Measurements from ENCODE around the gene FAM98B. TPM values are rescaled to one million over a fixed set of nuclear protein-coding genes. Genes with fewer than 3 reads are reported as not detected.
A peak's percentile ranks its signal among the peaks of the same experiment; 100 is the strongest.

The FAM98B gene
- total and polyA plus RNA-seq, 9 of the 15 experiments (the other 6 are each of a cell fraction or from before 2014, with no cell fraction given): 3.1 to 42.0 (median 9.4) TPM

DNA sequence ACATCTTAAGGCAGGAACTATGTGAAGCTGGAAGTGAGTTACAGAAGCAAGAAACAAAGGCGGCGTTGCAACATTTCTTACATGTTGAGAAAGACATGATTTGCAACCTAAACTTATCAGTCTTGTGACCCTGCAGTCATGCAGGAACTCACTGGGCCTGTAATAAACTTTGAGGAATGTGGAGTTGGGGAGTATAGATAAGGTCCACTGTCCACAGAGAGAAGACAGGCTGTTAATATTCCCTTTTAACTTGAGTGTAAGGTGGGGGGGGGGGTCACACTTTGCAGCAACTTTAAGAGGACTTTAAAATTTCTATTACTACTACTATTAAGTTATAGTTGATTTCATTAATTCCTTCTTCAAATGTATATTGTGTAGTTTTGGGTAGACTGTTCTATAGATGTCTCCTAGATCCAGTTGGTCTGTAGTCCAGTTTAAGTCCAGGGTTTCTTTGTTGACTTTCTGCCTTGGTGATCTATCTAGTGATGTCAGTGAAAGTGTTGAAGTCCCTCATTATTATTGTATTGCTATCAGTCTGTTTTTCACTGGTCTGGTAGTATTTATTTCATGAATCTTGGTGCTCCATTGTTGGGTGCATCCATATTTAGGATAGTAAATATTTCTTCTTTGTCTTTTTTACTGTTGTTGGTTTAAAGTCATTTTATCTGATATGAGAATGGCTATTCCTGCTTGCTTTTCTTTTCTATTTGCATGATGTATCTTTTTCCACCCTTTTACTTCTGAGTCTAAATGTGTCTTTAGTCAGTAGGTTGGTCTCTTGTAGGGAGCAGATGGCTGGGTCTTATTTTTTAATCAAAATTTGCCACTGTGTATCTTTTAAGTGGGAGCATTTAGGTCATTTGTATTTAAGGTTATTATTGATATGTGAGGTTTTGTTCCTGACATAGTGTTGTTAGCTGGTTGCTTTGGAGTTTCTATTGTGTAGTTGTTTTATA, 15.6 kb upstream of the FAM98B start (continued):
- TF ChIP-seq PURB (CRISPR knock-in tag; IDR thresholded peaks at IDR 0.05; ENCODE audit: low read depth): no peak
- 0 out of 2 replicates have a peak, but pooled peaks have one; percentile 11 for TF ChIP-seq RFX1 (IDR thresholded peaks at IDR 0.05)
- no peak for TF ChIP-seq SRSF9 (IDR thresholded peaks at IDR 0.05; ENCODE audit: borderline replicate concordance, low read depth, low read length)
- TF ChIP-seq DACH1 (IDR thresholded peaks at IDR 0.05; ENCODE audit: partially characterized antibody): peak; percentile 15
- TF ChIP-seq RBM39 (optimal IDR thresholded peaks at IDR 0.05; ENCODE audit: low read depth, low read length): no peak
- TF ChIP-seq ZNF217 (CRISPR knock-in tag; IDR thresholded peaks at IDR 0.05): no peak
- TF ChIP-seq NFIC (IDR thresholded peaks at IDR 0.05): peak; percentile 57
- no peak for TF ChIP-seq MCM5 (IDR thresholded peaks at IDR 0.05; ENCODE audit: low read depth)
- no peak for TF ChIP-seq RFX5 (IDR thresholded peaks at IDR 0.05; ENCODE audit: low read depth, low read length)
- TF ChIP-seq PTRF (tag; IDR thresholded peaks at IDR 0.05): no peak
- TF ChIP-seq, protein P1, sequence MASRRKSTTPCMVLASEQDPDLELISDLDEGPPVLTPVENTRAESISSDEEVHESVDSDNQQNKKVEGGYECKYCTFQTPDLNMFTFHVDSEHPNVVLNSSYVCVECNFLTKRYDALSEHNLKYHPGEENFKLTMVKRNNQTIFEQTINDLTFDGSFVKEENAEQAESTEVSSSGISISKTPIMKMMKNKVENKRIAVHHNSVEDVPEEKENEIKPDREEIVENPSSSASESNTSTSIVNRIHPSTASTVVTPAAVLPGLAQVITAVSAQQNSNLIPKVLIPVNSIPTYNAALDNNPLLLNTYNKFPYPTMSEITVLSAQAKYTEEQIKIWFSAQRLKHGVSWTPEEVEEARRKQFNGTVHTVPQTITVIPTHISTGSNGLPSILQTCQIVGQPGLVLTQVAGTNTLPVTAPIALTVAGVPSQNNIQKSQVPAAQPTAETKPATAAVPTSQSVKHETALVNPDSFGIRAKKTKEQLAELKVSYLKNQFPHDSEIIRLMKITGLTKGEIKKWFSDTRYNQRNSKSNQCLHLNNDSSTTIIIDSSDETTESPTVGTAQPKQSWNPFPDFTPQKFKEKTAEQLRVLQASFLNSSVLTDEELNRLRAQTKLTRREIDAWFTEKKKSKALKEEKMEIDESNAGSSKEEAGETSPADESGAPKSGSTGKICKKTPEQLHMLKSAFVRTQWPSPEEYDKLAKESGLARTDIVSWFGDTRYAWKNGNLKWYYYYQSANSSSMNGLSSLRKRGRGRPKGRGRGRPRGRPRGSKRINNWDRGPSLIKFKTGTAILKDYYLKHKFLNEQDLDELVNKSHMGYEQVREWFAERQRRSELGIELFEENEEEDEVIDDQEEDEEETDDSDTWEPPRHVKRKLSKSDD (conservative IDR thresholded peaks at IDR 0.05; ENCODE audit: low read length): no peak
- TF ChIP-seq NFXL1 (CRISPR knock-in tag; IDR thresholded peaks at IDR 0.05): no peak
- TF ChIP-seq FOXA3 (CRISPR knock-in tag; conservative IDR thresholded peaks at IDR 0.05 in 1 of 2, IDR thresholded peaks at IDR 0.05 in 1 of 2): peak in 1 of 2 experiments; percentile 93; a peak in 2 of 4 replicates
- TF ChIP-seq DDX20 (tag; IDR thresholded peaks at IDR 0.05; ENCODE audit: low read depth): no peak
- TF ChIP-seq CTBP1 (IDR thresholded peaks at IDR 0.05; ENCODE audit: borderline replicate concordance): no peak
- TF ChIP-seq NCOA6 (IDR thresholded peaks at IDR 0.05): no peak; the same call in 1 of the 2 replicates
- peak; percentile 27; the same call in 1 of the 2 replicates for TF ChIP-seq EP400 (IDR thresholded peaks at IDR 0.05)
- TF ChIP-seq MED1 (CRISPR knock-in tag; IDR thresholded peaks at IDR 0.05; ENCODE audit: borderline replicate concordance): no peak
- no peak for TF ChIP-seq BCL6 (CRISPR knock-in tag; IDR thresholded peaks at IDR 0.05)
- TF ChIP-seq, protein P2, sequence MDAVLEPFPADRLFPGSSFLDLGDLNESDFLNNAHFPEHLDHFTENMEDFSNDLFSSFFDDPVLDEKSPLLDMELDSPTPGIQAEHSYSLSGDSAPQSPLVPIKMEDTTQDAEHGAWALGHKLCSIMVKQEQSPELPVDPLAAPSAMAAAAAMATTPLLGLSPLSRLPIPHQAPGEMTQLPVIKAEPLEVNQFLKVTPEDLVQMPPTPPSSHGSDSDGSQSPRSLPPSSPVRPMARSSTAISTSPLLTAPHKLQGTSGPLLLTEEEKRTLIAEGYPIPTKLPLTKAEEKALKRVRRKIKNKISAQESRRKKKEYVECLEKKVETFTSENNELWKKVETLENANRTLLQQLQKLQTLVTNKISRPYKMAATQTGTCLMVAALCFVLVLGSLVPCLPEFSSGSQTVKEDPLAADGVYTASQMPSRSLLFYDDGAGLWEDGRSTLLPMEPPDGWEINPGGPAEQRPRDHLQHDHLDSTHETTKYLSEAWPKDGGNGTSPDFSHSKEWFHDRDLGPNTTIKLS (IDR thresholded peaks at IDR 0.05; ENCODE audit: borderline replicate concordance, low read depth): no peak
- TF ChIP-seq DPF2 (IDR thresholded peaks at IDR 0.05): peak; percentile 87
- TF ChIP-seq ZNF780A (CRISPR knock-in tag; IDR thresholded peaks at IDR 0.05): no peak
- TF ChIP-seq, protein P3, sequence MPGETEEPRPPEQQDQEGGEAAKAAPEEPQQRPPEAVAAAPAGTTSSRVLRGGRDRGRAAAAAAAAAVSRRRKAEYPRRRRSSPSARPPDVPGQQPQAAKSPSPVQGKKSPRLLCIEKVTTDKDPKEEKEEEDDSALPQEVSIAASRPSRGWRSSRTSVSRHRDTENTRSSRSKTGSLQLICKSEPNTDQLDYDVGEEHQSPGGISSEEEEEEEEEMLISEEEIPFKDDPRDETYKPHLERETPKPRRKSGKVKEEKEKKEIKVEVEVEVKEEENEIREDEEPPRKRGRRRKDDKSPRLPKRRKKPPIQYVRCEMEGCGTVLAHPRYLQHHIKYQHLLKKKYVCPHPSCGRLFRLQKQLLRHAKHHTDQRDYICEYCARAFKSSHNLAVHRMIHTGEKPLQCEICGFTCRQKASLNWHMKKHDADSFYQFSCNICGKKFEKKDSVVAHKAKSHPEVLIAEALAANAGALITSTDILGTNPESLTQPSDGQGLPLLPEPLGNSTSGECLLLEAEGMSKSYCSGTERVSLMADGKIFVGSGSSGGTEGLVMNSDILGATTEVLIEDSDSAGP (CRISPR knock-in tag; IDR thresholded peaks at IDR 0.05): no peak
